NCI-H345 treated with DMSO at 0.1 percent for 48 hours (cell line): ENCODE measurements around the gene CHCHD6.

Experiments
- DNase-seq: peaks from one replicate; lab custom pipeline; 2025; ENCODE audit not compliant: unreplicated experiment; lab: John Stamatoyannopoulos, UW

Gene CHCHD6

DNA sequence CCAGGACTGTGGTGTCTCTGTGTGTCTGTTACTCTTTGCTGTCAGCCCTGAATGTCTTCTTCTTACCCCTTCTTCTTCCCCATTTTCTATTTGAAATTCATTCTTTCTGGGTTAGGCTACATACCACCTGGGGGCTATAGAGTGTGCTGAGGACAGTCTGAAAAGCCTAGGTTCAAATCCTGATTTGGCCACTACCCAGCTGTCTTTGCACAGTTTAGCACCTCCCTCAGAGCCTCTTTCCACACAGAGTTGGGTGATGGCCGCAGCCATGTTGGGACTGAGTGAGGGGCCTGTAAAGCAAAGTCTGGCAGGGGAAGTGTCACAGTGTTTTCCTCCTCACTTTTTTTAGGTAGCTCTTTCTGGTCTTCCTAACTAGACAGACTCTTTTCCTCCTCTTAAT, 113.7 kb downstream of the CHCHD6 start:
- DNase-seq, result no peak

GRCh38 chr3:126818400-126819095, 114.5 kb downstream of the CHCHD6 start:
- DNase-seq, result no peak

DNA sequence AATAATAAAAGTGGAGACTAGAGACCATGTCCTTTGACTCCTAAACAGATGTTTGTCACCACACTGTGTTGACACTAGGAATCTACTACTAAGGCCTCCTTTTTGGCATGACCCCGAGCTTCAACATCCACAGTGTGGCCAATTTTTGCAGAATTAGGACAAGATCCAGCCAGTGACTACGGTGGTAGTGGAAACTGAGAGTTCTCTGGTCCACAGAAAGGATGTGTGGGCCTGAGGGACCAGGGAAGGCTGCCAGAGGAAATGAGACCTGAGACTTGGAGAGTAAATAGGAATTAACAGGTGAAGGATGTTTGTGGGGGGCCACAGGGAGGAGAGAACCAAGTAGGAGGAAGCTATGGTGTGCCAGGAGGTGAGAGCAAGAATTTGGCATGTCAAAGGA, 122.7 kb downstream of the CHCHD6 start:
- DNase-seq, result no peak

- no peak for DNase-seq
These were observed 123.1 kb downstream of the CHCHD6 start for GRCh38 chr3:126827121-126827520.

GRCh38 chr3:126828306-126828705, 124.3 kb downstream of the CHCHD6 start:
- DNase-seq, result no peak

DNA sequence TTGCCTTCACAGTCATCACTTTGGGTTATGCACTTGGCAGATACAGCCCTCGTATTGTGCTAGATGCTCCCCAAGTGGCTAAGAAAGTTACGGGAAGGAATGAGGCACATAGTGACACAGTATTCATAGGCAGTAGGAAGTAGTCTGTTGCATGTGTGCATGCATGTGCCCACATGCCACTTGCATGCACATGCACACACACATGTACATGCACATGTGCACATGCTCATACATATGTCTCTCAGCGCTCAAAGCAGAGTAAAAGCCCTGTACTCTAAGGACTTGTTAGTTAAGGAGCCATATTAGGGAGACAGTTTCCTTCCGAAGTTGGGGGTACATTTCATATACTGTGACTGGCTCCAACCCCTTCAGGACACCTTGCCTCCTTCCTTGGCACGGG, 128.9 kb downstream of the CHCHD6 start:
- DNase-seq, result no peak

GRCh38 chr3:126834596-126835471, 130.8 kb downstream of the CHCHD6 start:
- no peak for DNase-seq

DNA sequence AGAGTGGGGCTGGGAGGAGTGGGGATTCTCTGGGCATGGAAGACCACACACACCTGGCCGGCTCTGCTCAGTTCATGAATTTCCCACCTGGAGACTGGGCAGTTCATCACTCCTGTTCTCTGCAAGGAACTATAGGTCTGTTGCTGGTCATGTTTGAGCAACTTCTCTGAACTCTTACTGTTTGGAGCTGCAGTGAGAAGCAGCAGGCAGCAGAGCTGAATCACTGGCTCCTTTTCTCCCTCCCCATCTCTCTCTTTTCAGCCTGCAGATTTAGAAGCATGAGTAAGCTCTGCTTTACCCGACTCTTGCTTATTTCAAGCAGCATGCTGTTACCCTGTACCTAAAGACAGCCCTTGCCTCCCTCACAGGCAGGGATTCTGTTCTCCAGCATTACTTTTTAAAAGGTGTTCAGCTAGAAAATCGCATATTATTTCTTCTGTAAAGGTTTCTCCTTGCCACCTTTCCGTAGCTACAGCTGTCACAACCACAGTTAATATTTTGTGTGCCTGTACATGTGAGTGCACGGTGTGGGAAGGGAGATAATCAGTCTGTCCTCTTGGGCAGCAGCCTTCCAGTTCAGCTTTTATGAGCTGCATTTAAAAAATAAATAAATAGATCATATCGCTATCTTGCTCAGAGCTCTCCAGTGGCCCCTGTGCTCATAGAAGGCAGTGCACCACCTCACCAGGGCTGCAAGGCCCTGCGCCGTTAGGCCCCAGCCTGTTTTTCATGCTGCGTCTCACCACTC, 131.6 kb downstream of the CHCHD6 start:
- DNase-seq, result no peak

- DNase-seq, result no peak
These were observed 132.3 kb downstream of the CHCHD6 start for GRCh38 chr3:126836220-126836860.

GRCh38 chr3:126837773-126838172, 133.7 kb downstream of the CHCHD6 start:
- no peak for DNase-seq

- DNase-seq, result no peak
These were observed 142.1 kb downstream of the CHCHD6 start for GRCh38 chr3:126845920-126846715.

- no peak for DNase-seq
These were observed 143.0 kb downstream of the CHCHD6 start for GRCh38 chr3:126847061-126847460.

DNA sequence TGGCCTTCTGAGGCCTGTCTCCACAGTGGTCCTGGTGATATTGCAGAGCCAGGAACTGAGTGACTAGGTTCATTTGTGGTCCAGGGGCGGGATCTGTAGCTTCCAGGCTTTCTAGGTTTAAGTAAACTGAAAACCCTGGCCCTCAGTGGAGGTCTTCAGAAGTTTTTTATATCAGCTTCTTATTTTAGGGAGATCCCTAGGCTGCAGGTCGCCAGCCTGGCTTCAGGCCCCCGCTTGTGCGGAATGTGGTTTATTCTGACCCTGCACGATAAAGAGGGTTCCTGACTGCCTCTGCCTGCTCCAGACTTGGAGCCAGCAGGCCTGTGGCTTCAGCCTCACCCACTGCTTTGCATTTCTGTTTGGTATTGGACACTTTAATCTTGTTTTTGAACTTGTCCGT, 145.0 kb downstream of the CHCHD6 start:
- no peak for DNase-seq

- no peak for DNase-seq
These were observed 145.7 kb downstream of the CHCHD6 start for GRCh38 chr3:126849768-126850167.

DNA sequence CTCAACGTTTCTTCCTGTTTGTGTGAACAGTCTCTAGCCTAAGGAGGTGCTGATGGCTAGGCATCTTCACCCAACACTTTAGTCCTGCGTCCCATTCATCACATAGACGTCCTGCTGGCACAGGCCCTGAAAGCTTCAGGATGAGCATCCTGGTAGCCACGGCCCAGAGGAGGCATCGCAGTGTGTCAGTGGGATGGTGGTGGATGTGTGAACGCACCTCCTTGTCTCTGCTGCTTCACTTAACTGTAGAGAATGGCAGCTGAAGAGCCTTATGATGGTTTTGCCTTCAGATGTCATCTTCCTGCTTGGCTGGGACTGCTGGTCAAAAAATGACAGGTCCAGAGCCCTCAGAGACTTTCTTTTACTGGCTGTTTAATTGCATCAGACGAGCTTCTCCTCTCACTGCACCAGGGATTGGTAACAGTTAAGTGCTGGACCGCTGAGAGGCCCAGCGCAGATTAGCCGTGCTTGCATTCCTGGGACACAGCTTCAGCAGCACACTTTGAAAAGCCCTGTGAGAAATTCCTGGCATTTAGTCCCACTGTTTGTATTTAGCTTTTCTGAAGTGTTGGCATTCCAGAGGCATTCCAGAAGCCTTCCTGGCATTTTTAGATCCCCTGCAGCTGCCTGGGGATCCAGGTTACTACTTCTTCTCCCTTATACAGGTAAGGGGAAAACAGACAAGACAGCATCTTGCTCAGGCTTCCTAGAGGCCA, 146.5 kb downstream of the CHCHD6 start:
- no peak for DNase-seq

DNA sequence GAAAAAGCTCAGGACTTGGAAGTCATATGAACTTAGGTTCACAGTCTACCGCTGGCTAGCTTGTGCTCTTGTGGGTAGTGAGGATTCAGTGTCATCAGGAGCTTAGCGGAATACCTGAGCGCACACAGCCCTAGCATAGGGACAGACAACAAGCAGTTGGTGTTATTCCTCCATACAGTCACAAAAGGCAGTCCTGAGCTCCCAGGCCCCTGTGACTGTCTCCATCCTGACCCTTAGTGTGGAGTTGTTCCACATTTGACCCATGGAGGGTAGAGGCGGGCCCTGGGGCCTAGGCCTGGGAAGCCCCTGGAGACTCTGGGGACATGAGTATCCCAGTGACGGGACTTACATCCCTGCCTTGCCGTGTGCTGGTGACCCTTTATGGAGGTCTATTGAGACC, 147.3 kb downstream of the CHCHD6 start:
- DNase-seq, result no peak

GRCh38 chr3:126851934-126852333, 147.9 kb downstream of the CHCHD6 start:
- no peak for DNase-seq

GRCh38 chr3:126852511-126852910, 148.5 kb downstream of the CHCHD6 start:
- DNase-seq, result no peak

DNA sequence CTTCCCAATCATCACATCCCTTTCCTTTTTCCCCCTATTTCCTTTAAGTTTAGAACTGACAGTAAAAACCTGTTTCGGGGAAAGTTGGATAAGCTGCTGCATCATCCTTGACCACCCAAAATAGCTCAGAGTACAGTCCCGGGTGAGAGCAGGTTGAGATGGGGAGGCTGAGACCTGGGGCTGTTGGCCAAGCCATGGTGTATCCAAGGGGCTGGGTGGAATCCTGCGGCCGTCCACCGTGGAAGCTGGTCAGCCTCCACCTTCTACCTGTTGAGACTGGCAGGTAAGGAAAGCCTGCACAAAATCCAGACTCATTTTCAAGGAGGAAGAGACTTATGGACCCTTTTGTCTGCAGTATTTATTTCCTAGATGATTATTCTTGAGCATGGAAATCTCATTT, 150.6 kb downstream of the CHCHD6 start:
- DNase-seq, result no peak

DNA sequence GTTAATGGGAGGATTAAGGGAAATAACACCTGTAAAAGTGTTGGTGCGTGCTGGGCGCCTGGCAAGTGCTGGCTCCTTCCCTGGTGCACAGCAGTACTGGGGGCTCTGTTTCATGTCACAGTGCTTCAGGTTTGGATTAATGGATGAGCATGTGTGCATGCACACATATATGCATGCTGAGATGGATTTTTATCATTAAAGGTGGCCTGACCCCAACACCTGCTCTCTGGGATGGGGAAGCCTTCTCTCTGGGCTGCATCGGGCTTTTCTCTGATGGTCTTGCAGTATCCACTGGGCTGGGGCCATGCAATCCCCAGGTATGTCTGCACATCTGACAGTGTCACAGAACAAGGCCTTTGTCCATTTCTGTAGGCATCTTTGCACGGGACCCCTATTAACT, 151.3 kb downstream of the CHCHD6 start:
- DNase-seq, result no peak
